HG03175 (cell line): ENCODE measurements around the gene PGLYRP3.

Source experiments
- ATAC-seq: cut with Tn5 transposase; IDR thresholded peaks from one replicate; pipeline ENCODE4 v1.9.1; 2021; ENCODE audit warnings: mild to moderate bottlenecking, moderate library complexity; ENCODE audit not compliant: unreplicated experiment

PGLYRP3 gene

GRCh38 chr1:153312570-153313186 is at the start of gene PGLYRP3:
TSS of gene PGLYRP3 (minus strand) at chr1:153312952. CDS start at chr1:153310665, 2,287 bp downstream.
- no peak for ATAC-seq

GRCh38 chr1:153362187-153362775 is 49.5 kb upstream of the PGLYRP3 start:
- ATAC-seq: no peak

GRCh38 chr1:153361480-153362109 is 48.8 kb upstream of the PGLYRP3 start:
- no peak for ATAC-seq

- ATAC-seq: no peak
Observed at GRCh38 chr1:153360592-153361479, 48.1 kb upstream of the PGLYRP3 start.

- ATAC-seq: no peak
Observed at GRCh38 chr1:153360190-153360589, 47.4 kb upstream of the PGLYRP3 start.

GRCh38 chr1:153359241-153359640 is 46.5 kb upstream of the PGLYRP3 start:
- no peak for ATAC-seq

GRCh38 chr1:153358691-153358975 is 45.9 kb upstream of the PGLYRP3 start:
- ATAC-seq: no peak

- no peak for ATAC-seq
Observed at GRCh38 chr1:153357853-153358690, 45.3 kb upstream of the PGLYRP3 start, which contains the start of gene S100A9. TSS of gene S100A9 (plus strand) at chr1:153357854. CDS start at chr1:153358284, 430 bp downstream.

GRCh38 chr1:153357076-153357852 is 44.5 kb upstream of the PGLYRP3 start:
- no peak for ATAC-seq

GRCh38 chr1:153356392-153357075 is 43.8 kb upstream of the PGLYRP3 start:
- no peak for ATAC-seq

- ATAC-seq: no peak
Observed at GRCh38 chr1:153355445-153356071, 42.8 kb upstream of the PGLYRP3 start.

- no peak for ATAC-seq
Observed at GRCh38 chr1:153354515-153355193, 41.9 kb upstream of the PGLYRP3 start.

- ATAC-seq: no peak
Observed at GRCh38 chr1:153353226-153353947, 40.6 kb upstream of the PGLYRP3 start.

GRCh38 chr1:153352523-153352922 is 39.8 kb upstream of the PGLYRP3 start:
- no peak for ATAC-seq

- ATAC-seq: no peak
Observed at GRCh38 chr1:153350321-153350957, 37.7 kb upstream of the PGLYRP3 start.

- ATAC-seq: no peak
Observed at GRCh38 chr1:153349363-153350320, 36.9 kb upstream of the PGLYRP3 start.
